Esophagus muscularis mucosa (tissue), 4 donors: ENCODE results near the gene KRT7. TPM values are rescaled to one million over a fixed set of nuclear protein-coding genes. Genes with fewer than 3 reads are reported as not detected.
"Not testable (repeated sequence)": the region's sequence is repeated elsewhere in the genome, so short reads cannot be mapped to it uniquely, and the experiment has no call there.

ENCODE experiments used
- DNase-seq: peaks from one replicate; pipeline ENCODE4 v3.0.0-alpha.2; 2017; ENCODE audit errors: extremely low spot score
- H3K27ac ChIP-seq, 4 donors: fragments of 200-600 bp; sonication (generic); replicated peaks in 1 of 4; 1 replicate in 3 of 4; 2 replicates in 1 of 4; pipeline ENCODE4 v1.5.1; 2016 to 2019; ENCODE audit warnings: mild to moderate bottlenecking in 1 of 4
- H3K27me3 ChIP-seq, 4 donors: fragments of 200-600 bp; sonication (generic); one replicate each; pipeline versions ENCODE4 v1.5.1 to v1.6.0; 2016 to 2019
- H3K36me3 ChIP-seq, 4 donors: fragments of 200-600 bp; sonication (generic); one replicate each; pipeline ENCODE4 v1.5.1; 2016 to 2019
- H3K4me1 ChIP-seq, 4 donors: fragments of 200-600 bp; sonication (generic); one replicate each; pipeline ENCODE4 v1.5.1; 2016 to 2019
- H3K4me3 ChIP-seq, 4 donors: fragments of 200-600 bp; sonication (generic); 1 replicate in 2 of 4; 2 replicates in 2 of 4; pipeline ENCODE4 v1.5.1; 2016 to 2019; ENCODE audit warnings: mild to moderate bottlenecking in 4 of 4, moderate library complexity in 1 of 4
- H3K9me3 ChIP-seq, 4 donors: fragments of 200-600 bp; sonication (generic); 1 replicate in 3 of 4; 2 replicates in 1 of 4; pipeline ENCODE4 v1.5.1; 2016 to 2019
- CTCF ChIP-seq, 3 experiments: fragments of 200-600 bp in 2 of 3; fragments of 450-650 bp in 1 of 3; sonication (generic) in 2 of 3; IDR thresholded peaks; one replicate each; pipeline ENCODE4 v1.5.1; 2017 to 2019; ENCODE audit warnings: antibody characterized with exemption in 3 of 3, mild to moderate bottlenecking in 2 of 3, moderate library complexity in 1 of 3
- EP300 ChIP-seq: sonication (generic); formaldehyde crosslinking; IDR thresholded peaks from one replicate; pipeline ENCODE4 v1.6.1; 2017; ENCODE audit warnings: antibody characterized with exemption
- POLR2A ChIP-seq: fragments of 450-650 bp; IDR thresholded peaks from one replicate; pipeline ENCODE4 v1.6.1; 2017; ENCODE audit warnings: antibody characterized with exemption, moderate library complexity, mild to moderate bottlenecking, low read depth
- POLR2AphosphoS5 ChIP-seq, 2 donors: sonication (generic); formaldehyde crosslinking; IDR thresholded peaks; one replicate each; pipeline ENCODE4 v1.6.1; 2017; ENCODE audit warnings: antibody characterized with exemption in 2 of 2
- WGBS: methylation state at CpG from one replicate; pipeline ENCODE4 v1.1.5; 2018; 5-methylcytosine and 5-hydroxymethylcytosine counted together
- intact Hi-C: fragments of 100-400 bp; cut with DNase I; formaldehyde crosslinking; loops from one replicate; pipeline ENCODE4 v1.15.1; 2023
- total RNA-seq, 4 donors: library from RNA; depleted of rRNA; stranded (reverse); fragments of >200 nt; gene quantifications; one replicate each; pipeline versions ENCODE4 v1.1.0 to v1.2.1, GENCODE V29; 2016

Gene KRT7
- total RNA-seq, 4 donors from 2014 or later, result 0.83 to 8.4 (median 4.5) TPM

GRCh38 chr12:52257074-52257551 is 24.1 kb downstream of the KRT7 start:
- H3K36me3 ChIP-seq, result no peaks in the 10 kb centered on the region
- WGBS, result no CpG with 5 or more reads among the region's 4 CpGs
- H3K27ac ChIP-seq, result no peak overlapping the region
- peaks cover 0 to 56% (median 17%) of the 10 kb centered on the region in 4 donors for H3K27me3 ChIP-seq
- DNase-seq, result no peak
- intact Hi-C loops, result no loop called here
- no peak overlapping the region for H3K4me3 ChIP-seq
- H3K4me1 ChIP-seq, result peaks cover 4 to 10% (median 9%) of the 10 kb centered on the region in 4 donors
- H3K9me3 ChIP-seq, result no peaks in the 10 kb centered on the region
- TF ChIP-seq POLR2A, result no peak
- TF ChIP-seq CTCF (IDR thresholded peaks at IDR 0.05), result no peak
- no peak for TF ChIP-seq POLR2AphosphoS5 (IDR thresholded peaks at IDR 0.05)
- TF ChIP-seq EP300, result no peak

- H3K36me3 ChIP-seq, H3K9me3 ChIP-seq, DNase-seq, intact Hi-C loops, H3K27ac ChIP-seq: not testable (repeated sequence)
- WGBS, result 69% methylated on average over 13 of the region's 13 CpGs
- peak overlapping the region in 3 of 4 donors; percentile 29 to 36 (median 29) for H3K4me3 ChIP-seq
- H3K27me3 ChIP-seq, result peaks cover 0 to 56% (median 17%) of the 10 kb centered on the region in 4 donors
- peaks cover 4 to 10% (median 9%) of the 10 kb centered on the region in 4 donors for H3K4me1 ChIP-seq
Measured at GRCh38 chr12:52257922-52258321, 24.9 kb downstream of the KRT7 start.

- peaks cover 0 to 56% (median 17%) of the 10 kb centered on the region in 4 donors for H3K27me3 ChIP-seq
- H3K27ac ChIP-seq, result no peak overlapping the region
- WGBS, result 9% methylated on average over 15 of the region's 72 CpGs
- H3K4me1 ChIP-seq, result peaks cover 4 to 10% (median 9%) of the 10 kb centered on the region in 4 donors
- no peaks in the 10 kb centered on the region for H3K9me3 ChIP-seq
- no peaks in the 10 kb centered on the region for H3K36me3 ChIP-seq
- intact Hi-C loops, result no loop called here
- TF ChIP-seq POLR2A, result no peak
- no peak for TF ChIP-seq POLR2AphosphoS5 (IDR thresholded peaks at IDR 0.05)
- no peak for TF ChIP-seq CTCF (IDR thresholded peaks at IDR 0.05)
- TF ChIP-seq EP300, result no peak
- no peak for DNase-seq
- H3K4me3 ChIP-seq, result peak overlapping the region; percentile 29 to 42 (median 32)
Measured at GRCh38 chr12:52258335-52258901, 25.4 kb downstream of the KRT7 start.

GRCh38 chr12:52259657-52260243 is 26.7 kb downstream of the KRT7 start:
- 89% methylated on average over 6 of the region's 6 CpGs for WGBS
- Histone ChIP-seq H3K4me1 (peaks cover 4 to 11% (median 9%) of the 10 kb centered on the region in 4 donors), H3K9me3 (no peaks in the 10 kb centered on the region), H3K27ac (no peak overlapping the region), H3K4me3 (no peak overlapping the region), H3K27me3 (peaks cover 0 to 49% (median 17%) of the 10 kb centered on the region in 4 donors), H3K36me3 (no peaks in the 10 kb centered on the region)
- intact Hi-C loops, result no loop called here
- DNase-seq, result no peak
- TF ChIP-seq POLR2AphosphoS5 (IDR thresholded peaks at IDR 0.05) (no peak), CTCF (IDR thresholded peaks at IDR 0.05) (no peak), POLR2A (no peak), EP300 (no peak)

- Histone ChIP-seq H3K27ac (no peak overlapping the region), H3K9me3 (no peaks in the 10 kb centered on the region), H3K4me1 (peaks cover 4 to 13% (median 9%) of the 10 kb centered on the region in 4 donors), H3K4me3 (no peak overlapping the region), H3K36me3 (no peaks in the 10 kb centered on the region), H3K27me3 (peaks cover 0 to 41% (median 17%) of the 10 kb centered on the region in 4 donors)
- TF ChIP-seq EP300 (no peak), CTCF (IDR thresholded peaks at IDR 0.05) (no peak), POLR2A (no peak), POLR2AphosphoS5 (IDR thresholded peaks at IDR 0.05) (no peak)
- WGBS, result 67% methylated on average over 9 of the region's 9 CpGs
- no peak for DNase-seq
- intact Hi-C loops, result no loop called here
Measured at GRCh38 chr12:52260361-52261207, 27.5 kb downstream of the KRT7 start.
